ENCODE measurements around the gene AAK1.

- no peak for TF ChIP-seq CTCF (IDR thresholded peaks at IDR 0.05; ENCODE audit: low read depth, low read length, poor library complexity, severe bottlenecking)
- TF ChIP-seq EZH2phosphoT487 (IDR thresholded peaks at IDR 0.05; ENCODE audit: borderline replicate concordance, low read length) = no peak
These were observed 40.3 kb downstream of the AAK1 start for GRCh38 chr2:69603146-69603743.

Data from DOHH2 (cell line).